CD14-positive monocyte (primary cell): ENCODE data around the gene CNDP2. TPM values are rescaled to one million over a fixed set of nuclear protein-coding genes. Genes with fewer than 3 reads are reported as not detected.

Experiments
- DNase-seq, 3 donors: peaks; one replicate each; pipeline ENCODE4 v3.0.0-alpha.2; 2011 to 2022
- H2AFZ ChIP-seq: 2 replicates; pipeline ENCODE4 v1.6.0; 2012; ENCODE audit warnings: mild to moderate bottlenecking, low read depth, low read length, inconsistent platforms; ENCODE audit not compliant: insufficient read depth, poor library complexity, severe bottlenecking
- H3K27ac ChIP-seq, 2 donors: 1 replicate in 1 of 2; 2 replicates in 1 of 2; pipeline ENCODE4 v1.5.1; 2012 to 2013; ENCODE audit warnings: low read length in 2 of 2, control low read depth in 1 of 2, inconsistent platforms in 1 of 2, low read depth in 1 of 2, mild to moderate bottlenecking in 1 of 2
- H3K27me3 ChIP-seq, 2 donors: one replicate each; pipeline versions ENCODE4 v1.6.0 to v1.6.1; 2011 to 2013; ENCODE audit warnings: low read length in 2 of 2; ENCODE audit not compliant: control insufficient read depth in 2 of 2, insufficient read depth in 2 of 2
- H3K36me3 ChIP-seq, 2 donors: replicated peaks in 1 of 2; 1 replicate in 1 of 2; 2 replicates in 1 of 2; pipeline versions ENCODE4 v1.5.1 to v1.6.1; 2012 to 2013; ENCODE audit warnings: low read length in 2 of 2, control low read depth in 1 of 2, inconsistent platforms in 1 of 2, mild to moderate bottlenecking in 1 of 2; ENCODE audit not compliant: insufficient read depth in 2 of 2, control insufficient read depth in 1 of 2
- H3K4me1 ChIP-seq, 2 donors: 1 replicate in 1 of 2; 2 replicates in 1 of 2; pipeline versions ENCODE4 v1.5.1 to v1.6.1; 2012 to 2013; ENCODE audit warnings: low read length in 2 of 2, control low read depth in 1 of 2, inconsistent platforms in 1 of 2, mild to moderate bottlenecking in 1 of 2, moderate library complexity in 1 of 2; ENCODE audit not compliant: insufficient read depth in 2 of 2, control insufficient read depth in 1 of 2
- H3K4me2 ChIP-seq: replicated peaks from 2 replicates; pipeline ENCODE3; 2012; ENCODE audit warnings: low read length, moderate library complexity, mild to moderate bottlenecking; ENCODE audit not compliant: poor library complexity, severe bottlenecking; ENCODE audit errors: extremely low read depth
- H3K4me3 ChIP-seq, 3 experiments: fragments of 200-600 bp in 1 of 3; sonication (generic) in 1 of 3; replicated peaks in 1 of 3; 1 replicate in 2 of 3; 2 replicates in 1 of 3; pipeline ENCODE4 v1.5.1; 2011 to 2013; ENCODE audit warnings: low read length in 3 of 3, mild to moderate bottlenecking in 3 of 3, control low read depth in 2 of 3, low read depth in 2 of 3, inconsistent platforms in 1 of 3, moderate library complexity in 1 of 3
- H3K79me2 ChIP-seq: 2 replicates; pipeline ENCODE4 v1.6.0; 2012; ENCODE audit warnings: mild to moderate bottlenecking, control low read depth, inconsistent platforms, low read length, moderate library complexity; ENCODE audit not compliant: insufficient read depth
- H3K9ac ChIP-seq: 2 replicates; pipeline ENCODE4 v1.6.0; 2017; ENCODE audit warnings: low read length, mild to moderate bottlenecking; ENCODE audit not compliant: insufficient read depth, poor library complexity, severe bottlenecking
- H3K9me3 ChIP-seq, 2 donors: replicated peaks in 1 of 2; 1 replicate in 1 of 2; 2 replicates in 1 of 2; pipeline versions ENCODE4 v1.5.1 to v1.6.1; 2012 to 2013; ENCODE audit warnings: low read length in 2 of 2, control low read depth in 1 of 2; ENCODE audit not compliant: control insufficient read depth in 1 of 2, insufficient read depth in 1 of 2
- H4K20me1 ChIP-seq: 2 replicates; pipeline ENCODE4 v1.6.0; 2012; ENCODE audit warnings: mild to moderate bottlenecking, low read length, control low read depth, moderate library complexity; ENCODE audit not compliant: insufficient read depth
- H3K27ac Mint-ChIP-seq, 7 donors: one replicate each; pipeline ENCODE4 v1.8.0; 2020; ENCODE audit warnings: mild to moderate bottlenecking in 7 of 7, mixed read lengths in 7 of 7, moderate library complexity in 6 of 7, inconsistent platforms in 2 of 7
- H3K27me3 Mint-ChIP-seq, 3 donors: one replicate each; pipeline ENCODE4 v1.8.0; 2021 to 2022; ENCODE audit warnings: low read depth in 3 of 3, mild to moderate bottlenecking in 3 of 3, mixed read lengths in 3 of 3, moderate library complexity in 3 of 3, inconsistent platforms in 1 of 3
- H3K36me3 Mint-ChIP-seq, 2 donors: one replicate each; pipeline ENCODE4 v1.8.0; 2020; ENCODE audit warnings: mixed read lengths in 2 of 2, inconsistent platforms in 1 of 2, mild to moderate bottlenecking in 1 of 2
- H3K4me1 Mint-ChIP-seq: one replicate; pipeline ENCODE4 v1.8.0; 2020; ENCODE audit warnings: mild to moderate bottlenecking, mixed read lengths
- H3K4me3 Mint-ChIP-seq, 2 donors: one replicate each; pipeline ENCODE4 v1.8.0; 2020; ENCODE audit warnings: mild to moderate bottlenecking in 2 of 2, mixed read lengths in 2 of 2, moderate library complexity in 1 of 2
- H3K9me3 Mint-ChIP-seq, 7 donors: one replicate each; pipeline ENCODE4 v1.8.0; 2020 to 2022; ENCODE audit warnings: mixed read lengths in 7 of 7, mild to moderate bottlenecking in 6 of 7, moderate library complexity in 6 of 7, inconsistent platforms in 2 of 7
- WGBS: methylation state at CpG from one replicate; pipeline ENCODE4 v1.1.5; 2013; ENCODE audit warnings: missing lambda C conversion rate; ENCODE audit not compliant: insufficient coverage; 5-methylcytosine and 5-hydroxymethylcytosine counted together
- intact Hi-C, 2 donors: fragments of 100-400 bp; cut with micrococcal nuclease; formaldehyde crosslinking; loops; one replicate each; pipeline versions ENCODE4 v1.15.0 to v1.15.1; 2023
- polyA plus RNA-seq, 3 donors: library from polyadenylated mRNA; depleted of rRNA in 1 of 3; unstranded in 2 of 3; stranded (reverse) in 1 of 3; fragments of 300-500 nt in 2 of 3; fragments of >200 nt in 1 of 3; fragmentation: Illumina TruSeq in 2 of 3; gene quantifications; 1 replicate in 2 of 3; 2 replicates in 1 of 3; pipeline ENCODE4 v1.2.3, GENCODE V29; 2012 to 2021
- TF ChIP-seq, protein P1 (sequence below): fragments of 200-600 bp; IDR thresholded peaks from one replicate; pipeline ENCODE4 v1.8.0; 2022; ENCODE audit warnings: antibody characterized with exemption, mild to moderate bottlenecking

The CNDP2 gene
- polyA plus RNA-seq, 3 donors: 103 to 186 (median 122) TPM

DNA sequence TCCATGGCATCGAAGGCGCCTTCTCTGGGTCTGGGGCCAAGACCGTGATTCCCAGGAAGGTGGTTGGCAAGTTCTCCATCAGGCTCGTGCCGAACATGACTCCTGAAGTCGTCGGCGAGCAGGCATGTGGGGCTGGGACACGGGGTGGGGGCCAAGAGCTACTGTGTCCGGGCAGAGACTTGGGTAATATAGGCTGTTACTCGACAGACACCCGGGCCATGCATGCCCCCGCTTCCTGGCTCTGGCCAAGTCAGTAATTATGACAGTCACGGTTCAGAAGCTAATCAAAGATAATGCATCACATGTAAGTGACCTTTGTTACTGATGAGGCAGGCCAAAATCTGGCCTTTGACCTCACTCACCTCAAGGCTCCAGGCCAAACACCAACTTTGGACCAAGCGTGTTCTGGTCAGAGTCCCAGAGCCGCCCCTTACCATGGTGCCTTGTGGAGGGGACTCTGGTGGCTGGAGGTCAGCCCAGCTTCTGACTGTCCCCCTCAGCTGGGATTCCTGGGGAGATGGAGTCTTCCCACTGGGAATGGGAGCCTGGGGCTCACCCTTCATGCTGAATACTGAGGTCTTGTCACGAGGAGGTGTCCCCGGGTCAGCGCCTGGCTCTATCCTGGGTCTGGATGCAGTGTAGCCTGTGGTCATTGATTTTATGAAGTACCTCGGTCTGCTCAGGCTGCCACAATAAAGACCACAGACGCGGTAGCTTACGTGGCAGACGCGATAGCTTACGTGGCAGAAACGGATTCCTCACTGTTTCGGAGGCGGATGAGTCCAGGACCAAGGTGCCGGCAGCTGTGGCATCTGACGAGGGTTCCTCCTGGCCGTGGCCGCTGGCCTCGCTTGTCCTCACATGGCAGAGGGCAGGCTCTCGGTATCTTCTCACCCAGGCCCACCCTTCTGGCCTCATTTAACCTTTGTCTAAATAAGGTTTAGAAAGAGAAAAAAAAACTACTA, 20.4 kb downstream of the CNDP2 start:
- H4K20me1 ChIP-seq: peaks cover 50% of the 10 kb centered on the region
- Mint-ChIP-seq H3K36me3 (peaks cover 90 to 97% of the 10 kb centered on the region in 2 donors), H3K27ac (peak overlapping the region in 2 of 7 donors; percentile 22 to 62), H3K4me1 (no peaks in the 10 kb centered on the region), H3K4me3 (no peak overlapping the region), H3K27me3 (no peaks in the 10 kb centered on the region), H3K9me3 (no peaks in the 10 kb centered on the region)
- TF ChIP-seq, protein P1, sequence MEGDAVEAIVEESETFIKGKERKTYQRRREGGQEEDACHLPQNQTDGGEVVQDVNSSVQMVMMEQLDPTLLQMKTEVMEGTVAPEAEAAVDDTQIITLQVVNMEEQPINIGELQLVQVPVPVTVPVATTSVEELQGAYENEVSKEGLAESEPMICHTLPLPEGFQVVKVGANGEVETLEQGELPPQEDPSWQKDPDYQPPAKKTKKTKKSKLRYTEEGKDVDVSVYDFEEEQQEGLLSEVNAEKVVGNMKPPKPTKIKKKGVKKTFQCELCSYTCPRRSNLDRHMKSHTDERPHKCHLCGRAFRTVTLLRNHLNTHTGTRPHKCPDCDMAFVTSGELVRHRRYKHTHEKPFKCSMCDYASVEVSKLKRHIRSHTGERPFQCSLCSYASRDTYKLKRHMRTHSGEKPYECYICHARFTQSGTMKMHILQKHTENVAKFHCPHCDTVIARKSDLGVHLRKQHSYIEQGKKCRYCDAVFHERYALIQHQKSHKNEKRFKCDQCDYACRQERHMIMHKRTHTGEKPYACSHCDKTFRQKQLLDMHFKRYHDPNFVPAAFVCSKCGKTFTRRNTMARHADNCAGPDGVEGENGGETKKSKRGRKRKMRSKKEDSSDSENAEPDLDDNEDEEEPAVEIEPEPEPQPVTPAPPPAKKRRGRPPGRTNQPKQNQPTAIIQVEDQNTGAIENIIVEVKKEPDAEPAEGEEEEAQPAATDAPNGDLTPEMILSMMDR: no peak
- H3K4me2 ChIP-seq: no peak overlapping the region
- no peak overlapping the region for H3K27ac ChIP-seq
- H3K9me3 ChIP-seq: no peaks in the 10 kb centered on the region
- no peak overlapping the region for H2AFZ ChIP-seq
- peaks cover 4% of the 10 kb centered on the region for H3K79me2 ChIP-seq
- H3K9ac ChIP-seq: no peak overlapping the region
- no peak for DNase-seq
- no peaks in the 10 kb centered on the region for H3K27me3 ChIP-seq
- no peaks in the 10 kb centered on the region for H3K4me1 ChIP-seq
- peaks cover 94 to 100% of the 10 kb centered on the region in 2 donors for H3K36me3 ChIP-seq
- intact Hi-C loops: no loop called here
- 96% methylated on average over 27 of the region's 35 CpGs for whole genome bisulfite sequencing
- H3K4me3 ChIP-seq: no peak overlapping the region

DNA sequence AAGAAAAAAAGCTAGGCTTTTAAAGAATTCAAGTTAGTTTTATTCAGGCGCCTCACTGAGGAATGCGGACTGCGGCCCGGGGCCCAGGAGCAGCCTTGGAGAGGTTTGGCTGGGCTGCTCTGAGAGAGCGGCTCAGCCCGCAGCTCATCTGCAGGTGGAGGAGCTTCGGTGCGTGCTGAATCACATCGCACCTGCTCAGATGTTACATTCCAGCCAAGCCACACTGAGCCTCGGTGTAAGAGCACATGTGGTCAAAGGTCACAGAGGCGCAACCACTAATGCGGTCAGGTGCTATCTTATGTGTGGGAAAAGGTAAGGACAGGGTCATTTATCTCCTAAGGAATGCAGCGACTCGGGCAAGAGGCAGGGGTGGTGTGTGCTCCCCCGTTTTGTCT, 21.1 kb downstream of the CNDP2 start:
- H3K4me1 ChIP-seq: no peaks in the 10 kb centered on the region
- H3K9me3 ChIP-seq: no peaks in the 10 kb centered on the region
- H3K27me3 ChIP-seq: no peaks in the 10 kb centered on the region
- 94% methylated on average over 14 of the region's 15 CpGs for WGBS
- Mint-ChIP-seq H3K27me3 (no peaks in the 10 kb centered on the region), H3K4me1 (no peaks in the 10 kb centered on the region), H3K27ac (peak overlapping the region in 1 of 7 donors; percentile 27), H3K4me3 (no peak overlapping the region), H3K9me3 (no peaks in the 10 kb centered on the region), H3K36me3 (peaks cover 90 to 97% of the 10 kb centered on the region in 2 donors)
- peaks cover 45% of the 10 kb centered on the region for H4K20me1 ChIP-seq
- H3K4me3 ChIP-seq: no peak overlapping the region
- no peak overlapping the region for H2AFZ ChIP-seq
- DNase-seq: no peak
- TF ChIP-seq, protein P1: no peak
- H3K4me2 ChIP-seq: no peak overlapping the region
- intact Hi-C loops: no loop called here
- H3K27ac ChIP-seq: no peak overlapping the region
- no peak overlapping the region for H3K9ac ChIP-seq
- peaks cover 93 to 98% of the 10 kb centered on the region in 2 donors for H3K36me3 ChIP-seq
- H3K79me2 ChIP-seq: peaks cover 4% of the 10 kb centered on the region
